Left cardiac atrium (tissue), 4 donors: ENCODE data around the gene NR2C2. TPM values are rescaled to one million over a fixed set of nuclear protein-coding genes. Genes with fewer than 3 reads are reported as not detected.
"Not testable (repeated sequence)": the region's sequence is repeated elsewhere in the genome, so short reads cannot be mapped to it uniquely, and the experiment has no call there.

ENCODE experiments used
- ATAC-seq, 2 donors: fragments of 200-7000 bp; cut with Tn5 transposase; one replicate each; pipeline ENCODE4 v1.9.1; 2020; ENCODE audit warnings: mild to moderate bottlenecking in 2 of 2, moderate library complexity in 2 of 2
- DNase-seq: peaks from one replicate; pipeline ENCODE4 v3.0.0-alpha.2; 2020
- intact Hi-C, 2 donors: fragments of 100-400 bp; cut with DNase I; formaldehyde crosslinking; loops; one replicate each; pipeline versions ENCODE4 v1.14.1 to v1.15.1; 2022 to 2023
- total RNA-seq, 2 donors: library from RNA; stranded (reverse); fragmentation: NEBNext Ultra II Directional; extraction: Animal tissue kit (Norgen Biotek cat#: 25700); gene quantifications; one replicate each; pipeline ENCODE4 v1.2.1, GENCODE V29; 2021
- donor health status: DM: no; HTN: yes; CAD: no.
- donor health status: DM: no; HTN: yes; CAD: no; lungs with severe emphysema.
- donor health status: DM: yes; HTN: yes; CAD: no.
- donor health status: Dilated cardiomyopathy.

Gene NR2C2
- total RNA-seq, 2 donors from 2014 or later, result 28.5 to 29.1 TPM

GRCh38 chr3:14997941-14998340 is 50.6 kb downstream of the NR2C2 start:
- intact Hi-C loops, result no loop called here
- ATAC-seq, result no peak
- DNase-seq, result no peak

DNA sequence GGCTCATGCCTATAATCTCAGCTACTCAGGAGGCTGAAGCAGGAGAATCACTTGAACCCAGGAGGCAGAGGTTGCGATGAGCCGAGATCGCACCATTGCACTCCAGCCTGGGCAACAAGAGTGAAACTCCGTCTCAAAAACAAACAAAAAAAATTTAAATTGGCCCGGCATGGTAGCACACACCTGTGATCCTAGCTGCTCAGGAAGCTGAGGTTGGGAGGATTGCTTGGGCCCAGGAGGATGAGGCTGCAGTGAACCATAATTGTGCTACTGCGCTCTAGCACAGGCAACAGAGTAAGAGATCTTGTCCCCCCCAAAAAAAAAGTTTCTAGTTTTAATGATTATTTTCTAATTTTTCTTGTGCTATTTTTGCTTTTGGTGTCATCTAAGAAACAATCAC is 51.8 kb downstream of the NR2C2 start:
- DNase-seq, intact Hi-C loops, ATAC-seq: not testable (repeated sequence)

GRCh38 chr3:15007681-15008141 is 60.3 kb downstream of the NR2C2 start:
- ATAC-seq, result peak; percentile 85 to 88
- DNase-seq, result no peak
- intact Hi-C loops, result no loop called here

GRCh38 chr3:15009167-15009566 is 61.8 kb downstream of the NR2C2 start:
- DNase-seq (no peak), ATAC-seq (no peak)
- intact Hi-C loops, result no loop called here

GRCh38 chr3:15010664-15011063 is 63.3 kb downstream of the NR2C2 start:
- DNase-seq (no peak), ATAC-seq (no peak)
- intact Hi-C loops, result no loop called here

DNA sequence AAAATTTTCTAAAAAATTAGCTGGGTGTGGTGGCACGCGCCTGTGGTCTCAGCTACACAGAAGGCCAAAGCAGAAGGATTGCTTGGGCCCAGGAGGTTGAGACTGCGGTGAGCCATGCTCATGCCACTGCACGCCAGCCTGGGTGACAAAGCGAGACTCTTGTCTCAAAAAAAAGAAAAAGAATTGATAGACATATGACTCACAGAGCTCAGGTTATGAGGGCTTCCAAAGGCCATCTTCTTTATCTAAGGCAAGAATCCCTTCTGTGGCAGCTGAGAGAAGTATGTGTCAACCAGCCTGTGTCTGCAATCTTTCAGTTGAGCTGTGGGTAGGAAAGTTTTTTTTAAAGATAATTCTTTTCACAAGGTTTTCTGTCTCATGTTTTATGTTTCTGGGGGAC is 63.8 kb downstream of the NR2C2 start:
- intact Hi-C loops, result no loop called here
- ATAC-seq, result peak in 1 of 2 donors; percentile 49
- DNase-seq, result no peak

DNA sequence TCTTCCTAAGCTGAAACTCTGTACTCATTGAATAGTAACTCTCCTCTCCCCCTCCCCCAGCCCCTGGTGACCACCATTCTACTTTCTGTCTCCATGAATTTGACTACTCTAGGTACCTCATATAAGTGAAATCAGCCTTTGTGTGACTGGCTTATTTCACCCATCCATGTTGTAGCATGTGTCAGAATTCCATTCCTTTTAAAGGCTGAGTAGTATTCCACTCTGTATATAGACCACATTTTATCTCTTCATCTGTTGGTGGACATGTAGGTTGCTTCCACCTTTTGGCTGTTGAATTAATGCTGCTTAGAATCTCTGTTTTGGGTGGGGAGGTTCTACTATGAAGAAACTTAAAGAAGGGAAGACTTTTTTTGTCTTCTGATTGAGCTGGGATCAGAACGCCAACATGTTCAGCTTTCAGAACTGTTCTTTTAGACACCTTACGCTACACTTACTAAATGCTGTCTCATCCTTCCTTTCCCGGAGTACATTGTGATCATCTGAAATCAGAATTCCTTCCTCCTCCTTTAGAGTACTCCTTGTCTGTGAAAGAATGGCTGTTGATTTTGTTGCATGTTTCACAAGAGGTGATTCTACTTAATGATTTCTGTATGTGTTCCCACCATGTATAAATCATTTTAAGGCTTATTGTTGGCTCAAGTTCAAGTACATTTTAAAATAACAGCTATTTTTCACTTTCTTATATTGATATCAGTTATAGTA is 67.4 kb downstream of the NR2C2 start:
- DNase-seq, result no peak
- no peak for ATAC-seq
- intact Hi-C loops, result no loop called here

- peak; percentile 59 to 74 for ATAC-seq
- intact Hi-C loops, result no loop called here
- DNase-seq, result peak; percentile 58
Observed at GRCh38 chr3:15015456-15015855, 68.1 kb downstream of the NR2C2 start.

DNA sequence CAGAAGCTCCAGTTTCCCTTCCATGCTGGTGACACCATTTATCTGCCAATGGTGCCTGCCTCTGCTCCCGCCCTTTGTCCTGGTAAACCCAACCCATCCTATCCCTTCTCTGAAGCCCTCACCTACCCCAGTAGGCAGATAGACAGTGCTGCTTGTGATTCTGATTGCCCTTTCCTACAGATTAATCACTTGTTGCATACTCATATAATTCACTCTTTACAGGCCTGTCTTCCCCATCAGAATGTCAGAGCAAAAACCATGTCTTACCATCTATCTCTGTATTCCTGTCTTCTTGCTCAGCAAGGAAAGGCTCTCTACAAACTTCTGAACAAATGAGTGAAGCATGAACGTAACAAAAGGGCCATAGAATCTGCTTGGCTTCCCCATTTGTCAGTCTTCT is 69.8 kb downstream of the NR2C2 start:
- intact Hi-C loops, result no loop called here
- DNase-seq, result no peak
- no peak for ATAC-seq

GRCh38 chr3:15023249-15023648 is 75.9 kb downstream of the NR2C2 start:
- ATAC-seq, result peak; percentile 61 to 94
- intact Hi-C loops, result no loop called here
- no peak for DNase-seq

DNA sequence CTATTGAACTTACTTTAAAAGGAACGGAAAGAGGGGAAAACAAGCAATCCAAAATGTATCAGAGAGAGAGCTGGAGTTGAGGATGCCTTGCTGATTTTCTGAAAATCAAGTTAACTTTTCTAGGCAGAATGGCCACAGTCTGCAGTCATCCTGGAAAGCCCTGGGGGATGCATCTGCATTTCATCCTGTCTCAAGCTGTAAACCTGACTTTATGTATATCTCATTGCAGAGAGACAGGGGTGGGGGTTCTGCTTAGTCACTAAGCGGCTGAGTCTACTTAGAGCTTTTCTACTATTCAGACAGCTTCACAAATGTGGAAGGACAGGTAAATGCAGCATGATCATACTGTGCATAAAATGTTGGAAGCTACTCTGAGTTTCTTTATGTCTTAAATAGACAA is 76.3 kb downstream of the NR2C2 start:
- intact Hi-C loops, result no loop called here
- ATAC-seq (no peak), DNase-seq (no peak)

- DNase-seq (no peak), ATAC-seq (no peak)
- intact Hi-C loops, result no loop called here
Observed at GRCh38 chr3:15029625-15030024, 82.2 kb downstream of the NR2C2 start.

GRCh38 chr3:15032650-15033049 is 85.3 kb downstream of the NR2C2 start:
- intact Hi-C loops, result no loop called here
- no peak for ATAC-seq
- no peak for DNase-seq

- intact Hi-C loops, result no loop called here
- no peak for DNase-seq
- ATAC-seq, result no peak
Observed at GRCh38 chr3:15033103-15033502, 85.7 kb downstream of the NR2C2 start.

- intact Hi-C loops, result no loop called here
- no peak for DNase-seq
- ATAC-seq, result no peak
Observed at GRCh38 chr3:15038306-15038705, 90.9 kb downstream of the NR2C2 start.

GRCh38 chr3:15040844-15041243 is 93.5 kb downstream of the NR2C2 start:
- ATAC-seq (peak in 1 of 2 donors; percentile 82), DNase-seq (no peak)
- intact Hi-C loops, result no loop called here

GRCh38 chr3:15041950-15042349 is 94.6 kb downstream of the NR2C2 start:
- DNase-seq, result no peak
- no peak for ATAC-seq
- intact Hi-C loops, result no loop called here

DNA sequence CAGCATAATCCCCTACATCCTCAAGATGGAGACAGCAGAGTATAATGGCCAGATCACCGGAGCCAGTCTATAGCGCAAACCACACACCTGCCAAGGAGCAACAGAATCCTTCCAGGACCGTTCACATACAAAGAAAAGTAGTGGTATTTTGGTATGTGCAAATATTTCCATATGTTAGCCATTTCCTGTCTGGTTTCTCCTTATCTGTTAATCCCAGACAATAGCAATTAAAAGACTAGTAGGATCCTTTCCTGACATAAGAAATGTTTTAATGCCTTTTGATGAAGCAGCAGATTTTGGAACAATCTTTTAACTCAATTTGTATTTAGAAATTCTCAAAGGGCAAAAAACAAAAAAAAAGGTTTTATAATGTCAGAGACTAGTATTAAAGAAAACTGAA is 95.6 kb downstream of the NR2C2 start:
- DNase-seq (no peak), ATAC-seq (no peak)
- intact Hi-C loops, result no loop called here

DNA sequence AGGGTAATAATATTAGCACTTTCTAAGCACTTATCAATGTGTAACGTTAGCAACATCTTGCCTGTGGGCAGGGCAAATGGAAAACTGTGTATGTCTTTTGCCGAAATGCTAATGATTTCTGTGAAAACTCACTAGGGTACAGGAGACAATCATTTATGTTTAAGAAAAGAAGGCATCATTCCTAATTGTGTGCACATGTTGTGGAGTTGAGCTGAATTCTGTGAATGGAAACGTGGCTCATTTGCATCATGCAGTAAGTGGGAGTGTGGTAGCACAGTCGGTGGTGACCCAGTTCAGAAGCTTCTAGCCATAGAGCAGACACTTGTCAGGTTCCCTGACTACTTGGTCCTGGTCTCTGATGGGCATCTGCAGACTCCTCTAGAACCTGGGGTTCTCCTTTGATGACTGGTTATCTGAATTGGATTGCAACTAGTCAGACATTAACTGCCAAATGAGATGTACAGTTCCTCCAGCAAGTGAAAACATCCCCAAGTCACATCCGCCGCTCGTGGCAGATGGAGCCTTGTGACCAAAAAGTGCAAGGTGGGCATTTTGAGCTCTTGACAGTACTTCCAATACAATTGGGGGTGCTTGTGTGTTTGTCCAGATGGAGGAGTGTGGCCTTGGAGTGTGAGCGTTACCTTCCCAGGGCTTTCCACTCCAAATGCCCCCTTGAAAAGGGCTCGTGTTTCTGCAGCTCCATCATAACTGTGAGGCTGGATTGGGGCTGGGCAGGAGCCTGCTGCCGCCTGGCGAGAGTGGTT is 96.2 kb downstream of the NR2C2 start:
- DNase-seq (no peak), ATAC-seq (no peak)
- intact Hi-C loops, result no loop called here

DNA sequence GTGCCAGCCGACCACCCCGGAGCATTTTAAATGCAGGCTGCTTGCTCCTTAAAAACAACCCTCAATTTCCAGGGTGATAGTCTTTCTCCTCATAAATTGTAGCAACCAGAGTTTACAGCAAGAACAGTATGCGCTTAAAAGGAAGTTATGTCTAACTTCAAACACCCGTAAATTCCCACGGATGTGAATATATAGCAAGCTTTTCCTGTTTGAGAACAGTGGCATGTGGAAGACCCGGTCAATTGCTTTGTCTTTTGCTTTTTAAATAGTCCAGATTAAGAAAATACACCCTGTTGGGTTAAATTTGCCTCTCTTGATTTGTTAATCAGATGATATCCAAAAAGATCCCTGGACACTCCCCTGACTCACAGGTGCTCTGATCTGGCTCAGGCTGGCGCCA is 96.9 kb downstream of the NR2C2 start:
- DNase-seq (no peak), ATAC-seq (no peak)
- intact Hi-C loops, result no loop called here

- ATAC-seq (peak in 1 of 2 donors; percentile 58), DNase-seq (no peak)
- intact Hi-C loops, result no loop called here
Observed at GRCh38 chr3:15045667-15046066, 98.3 kb downstream of the NR2C2 start.
